BJ (cell line): ENCODE results near the gene SH3D19. TPM values are rescaled to one million over a fixed set of nuclear protein-coding genes. Genes with fewer than 3 reads are reported as not detected.

Experiments used
- CTCF ChIA-PET: fragments of 350-600 bp; formaldehyde crosslinking; extraction: SDS; loops from one replicate; lab custom pipeline; 2021; ENCODE audit warnings: antibody characterized with exemption, inconsistent platforms; lab: Yijun Ruan, JAX
- POLR2A ChIA-PET: fragments of 300-600 bp; sonication (Branson Sonifier 250); formaldehyde crosslinking; extraction: SDS; loops from one replicate; lab custom pipeline; 2021; ENCODE audit warnings: antibody characterized with exemption; lab: Charles Lee
- DNase-seq: peaks from one replicate; pipeline ENCODE4 v3.0.0-alpha.2; 2011; ENCODE audit warnings: low read depth
- H3K27me3 ChIP-seq: 2 replicates; pipeline ENCODE4 v1.6.0; 2011; ENCODE audit warnings: low read length; ENCODE audit not compliant: control insufficient read depth, insufficient read depth
- H3K36me3 ChIP-seq: 2 replicates; pipeline ENCODE4 v1.5.1; 2011; ENCODE audit warnings: low read length; ENCODE audit not compliant: control insufficient read depth, insufficient read depth
- H3K4me3 ChIP-seq: 2 replicates; pipeline ENCODE4 v1.5.1; 2011; ENCODE audit warnings: low read depth, mild to moderate bottlenecking, control low read depth, low read length
- polyA plus RNA-seq: library from polyadenylated mRNA; depleted of rRNA; stranded (reverse); fragments of >200 nt; gene quantifications from 2 replicates; pipeline ENCODE4 v1.2.3, GENCODE V29; 2011
- TF ChIP-seq, protein P1 (sequence below): IDR thresholded peaks from 2 replicates; pipeline ENCODE4 v1.5.1; 2011; ENCODE audit warnings: low read depth, mild to moderate bottlenecking, control low read depth, inconsistent platforms, low read length, moderate library complexity; ENCODE audit not compliant: insufficient read depth

The SH3D19 gene
- polyA plus RNA-seq, 1 experiment, result 16.2 TPM

DNA sequence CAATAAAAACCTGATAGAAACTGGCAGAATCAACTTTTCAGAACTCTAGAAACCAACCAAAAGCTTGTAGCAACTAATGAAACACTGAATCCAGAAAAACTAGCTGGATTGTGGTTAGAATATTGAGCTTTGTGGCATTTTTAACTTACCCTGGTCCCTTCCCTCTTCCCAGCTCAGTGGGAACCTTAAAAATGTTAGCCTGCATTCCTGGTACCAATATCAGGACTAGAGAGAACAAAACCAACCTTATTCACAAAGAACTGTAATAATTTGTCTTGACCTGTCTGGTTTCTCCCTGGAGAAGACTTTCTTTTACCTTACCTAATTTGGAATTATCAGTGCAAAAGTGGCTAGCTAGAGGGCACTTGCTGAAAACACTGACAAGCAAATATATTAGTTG is 21.2 kb downstream of the SH3D19 start:
- no peaks in the 10 kb centered on the region for H3K27me3 ChIP-seq
- TF ChIP-seq, protein P1, sequence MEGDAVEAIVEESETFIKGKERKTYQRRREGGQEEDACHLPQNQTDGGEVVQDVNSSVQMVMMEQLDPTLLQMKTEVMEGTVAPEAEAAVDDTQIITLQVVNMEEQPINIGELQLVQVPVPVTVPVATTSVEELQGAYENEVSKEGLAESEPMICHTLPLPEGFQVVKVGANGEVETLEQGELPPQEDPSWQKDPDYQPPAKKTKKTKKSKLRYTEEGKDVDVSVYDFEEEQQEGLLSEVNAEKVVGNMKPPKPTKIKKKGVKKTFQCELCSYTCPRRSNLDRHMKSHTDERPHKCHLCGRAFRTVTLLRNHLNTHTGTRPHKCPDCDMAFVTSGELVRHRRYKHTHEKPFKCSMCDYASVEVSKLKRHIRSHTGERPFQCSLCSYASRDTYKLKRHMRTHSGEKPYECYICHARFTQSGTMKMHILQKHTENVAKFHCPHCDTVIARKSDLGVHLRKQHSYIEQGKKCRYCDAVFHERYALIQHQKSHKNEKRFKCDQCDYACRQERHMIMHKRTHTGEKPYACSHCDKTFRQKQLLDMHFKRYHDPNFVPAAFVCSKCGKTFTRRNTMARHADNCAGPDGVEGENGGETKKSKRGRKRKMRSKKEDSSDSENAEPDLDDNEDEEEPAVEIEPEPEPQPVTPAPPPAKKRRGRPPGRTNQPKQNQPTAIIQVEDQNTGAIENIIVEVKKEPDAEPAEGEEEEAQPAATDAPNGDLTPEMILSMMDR, result no peak
- H3K4me3 ChIP-seq, result no peak overlapping the region
- no peak for DNase-seq
- no peaks in the 10 kb centered on the region for H3K36me3 ChIP-seq
- POLR2A ChIA-PET, result no interaction called here
- CTCF ChIA-PET, result interaction anchor here (0.9 to 1.5 kb wide), 5 partner anchors 8 to 28 kb away, joined by 3 to 6 read pairs (median 4); partner anchors contain the start of gene PRSS48

GRCh38 chr4:151302432-151302831 is 23.0 kb downstream of the SH3D19 start:
- CTCF ChIA-PET, result no interaction called here
- TF ChIP-seq, protein P1, result no peak
- no peak overlapping the region for H3K4me3 ChIP-seq
- POLR2A ChIA-PET, result no interaction called here
- H3K27me3 ChIP-seq, result no peaks in the 10 kb centered on the region
- no peak for DNase-seq
- H3K36me3 ChIP-seq, result no peaks in the 10 kb centered on the region

GRCh38 chr4:151297170-151297569 is 28.2 kb downstream of the SH3D19 start:
- CTCF ChIA-PET, result interaction anchor here (1.1 kb wide), 2 partner anchors 8 to 22 kb away, joined by 3 to 4 read pairs; no protein-coding TSS in a partner anchor
- TF ChIP-seq, protein P1, result no peak
- POLR2A ChIA-PET, result no interaction called here
- no peaks in the 10 kb centered on the region for H3K36me3 ChIP-seq
- DNase-seq, result no peak
- H3K4me3 ChIP-seq, result no peak overlapping the region
- no peaks in the 10 kb centered on the region for H3K27me3 ChIP-seq

GRCh38 chr4:151296227-151296626 is 29.2 kb downstream of the SH3D19 start:
- no peak for DNase-seq
- H3K36me3 ChIP-seq, result no peaks in the 10 kb centered on the region
- TF ChIP-seq, protein P1, result no peak
- no peaks in the 10 kb centered on the region for H3K27me3 ChIP-seq
- no peak overlapping the region for H3K4me3 ChIP-seq
- ChIA-PET POLR2A (no interaction called here), CTCF (interaction anchor here (1.1 to 2.1 kb wide), 2 partner anchors 9 to 20 kb away, joined by 4 to 6 read pairs; partner anchors contain the start of gene PRSS48)

GRCh38 chr4:151294833-151295496 is 30.4 kb downstream of the SH3D19 start:
- no peaks in the 10 kb centered on the region for H3K36me3 ChIP-seq
- H3K4me3 ChIP-seq, result no peak overlapping the region
- TF ChIP-seq, protein P1, result no peak
- no peaks in the 10 kb centered on the region for H3K27me3 ChIP-seq
- no peak for DNase-seq
- POLR2A ChIA-PET, result no interaction called here
- CTCF ChIA-PET, result interaction anchor here (2.1 kb wide), 1 partner anchor 18 kb away, joined by 6 read pairs; the partner anchor contains the start of gene PRSS48
